ENCODE results near the gene E4F1.

- no peak for TF ChIP-seq GATA3 (IDR thresholded peaks at IDR 0.05; ENCODE audit: low read depth, low read length)
- TF ChIP-seq GATA2 (IDR thresholded peaks at IDR 0.05; ENCODE audit: low read depth, low read length): no peak
These were observed 34.0 kb upstream of the E4F1 start for GRCh38 chr16:2189252-2189893.

Data from SH-SY5Y (cell line).